ENCODE results near the gene SFN. TPM values are rescaled to one million over a fixed set of nuclear protein-coding genes. Genes with fewer than 3 reads are reported as not detected.

SFN gene
- total RNA-seq, 1 donor = under 0.01 TPM

DNA sequence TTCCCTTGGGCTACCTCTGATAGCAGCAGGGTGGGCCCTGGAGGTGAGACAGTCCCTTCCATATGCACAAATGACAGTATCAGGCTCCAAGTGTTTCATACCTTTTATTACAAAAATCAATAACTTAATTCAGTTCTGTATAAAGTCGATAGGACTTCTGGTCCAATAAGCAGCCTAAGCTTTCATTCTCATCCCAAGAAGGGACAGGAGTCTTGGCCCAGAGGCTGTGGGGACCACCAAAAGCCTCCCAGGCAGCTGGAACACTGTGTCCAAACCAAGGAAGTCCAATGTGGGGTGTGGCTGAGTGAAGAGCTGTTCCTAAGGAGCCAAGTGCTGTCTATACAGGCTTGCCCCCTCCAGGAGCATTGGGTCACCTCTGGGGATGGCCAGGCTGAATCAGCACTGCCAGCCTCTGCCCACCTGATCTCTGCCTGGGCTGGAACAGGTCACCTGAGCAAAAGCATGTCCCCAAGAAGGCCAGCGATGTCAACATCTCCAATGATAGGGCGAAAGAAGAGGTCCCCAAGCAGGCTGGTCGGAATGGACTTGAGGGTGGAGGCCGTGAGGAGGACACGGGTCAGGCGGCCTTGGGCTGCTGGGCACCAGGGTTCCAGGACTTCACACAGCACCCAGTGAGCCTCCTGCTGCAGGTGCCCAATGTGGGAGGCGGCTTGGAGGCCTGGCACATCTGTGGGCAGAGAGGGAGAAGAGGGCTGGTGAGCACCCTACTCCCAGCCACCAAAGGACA is 48.6 kb downstream of the SFN start:
- H3K4me1 ChIP-seq (ENCODE audit: insufficient read depth, low read length) = peaks cover 8% of the 10 kb centered on the region
- H3K9me3 ChIP-seq (ENCODE audit: low read depth, low read length) = no peaks in the 10 kb centered on the region
- H2AFZ ChIP-seq (ENCODE audit: low read length) = no peak overlapping the region
- no peak overlapping the region for H3K4me3 ChIP-seq (ENCODE audit: insufficient read depth, low read length)
- TF ChIP-seq, protein P1, sequence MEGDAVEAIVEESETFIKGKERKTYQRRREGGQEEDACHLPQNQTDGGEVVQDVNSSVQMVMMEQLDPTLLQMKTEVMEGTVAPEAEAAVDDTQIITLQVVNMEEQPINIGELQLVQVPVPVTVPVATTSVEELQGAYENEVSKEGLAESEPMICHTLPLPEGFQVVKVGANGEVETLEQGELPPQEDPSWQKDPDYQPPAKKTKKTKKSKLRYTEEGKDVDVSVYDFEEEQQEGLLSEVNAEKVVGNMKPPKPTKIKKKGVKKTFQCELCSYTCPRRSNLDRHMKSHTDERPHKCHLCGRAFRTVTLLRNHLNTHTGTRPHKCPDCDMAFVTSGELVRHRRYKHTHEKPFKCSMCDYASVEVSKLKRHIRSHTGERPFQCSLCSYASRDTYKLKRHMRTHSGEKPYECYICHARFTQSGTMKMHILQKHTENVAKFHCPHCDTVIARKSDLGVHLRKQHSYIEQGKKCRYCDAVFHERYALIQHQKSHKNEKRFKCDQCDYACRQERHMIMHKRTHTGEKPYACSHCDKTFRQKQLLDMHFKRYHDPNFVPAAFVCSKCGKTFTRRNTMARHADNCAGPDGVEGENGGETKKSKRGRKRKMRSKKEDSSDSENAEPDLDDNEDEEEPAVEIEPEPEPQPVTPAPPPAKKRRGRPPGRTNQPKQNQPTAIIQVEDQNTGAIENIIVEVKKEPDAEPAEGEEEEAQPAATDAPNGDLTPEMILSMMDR (IDR thresholded peaks at IDR 0.05; ENCODE audit: extremely low read depth, low read depth, low read length) = no peak
- no peaks in the 10 kb centered on the region for H4K20me1 ChIP-seq (ENCODE audit: insufficient read depth, low read length)
- H3K36me3 ChIP-seq (ENCODE audit: insufficient read depth, low read length) = no peaks in the 10 kb centered on the region
- H3K4me2 ChIP-seq (ENCODE audit: insufficient read depth, low read length) = no peak overlapping the region
- no peaks in the 10 kb centered on the region for H3K79me2 ChIP-seq (ENCODE audit: insufficient read depth, low read length)
- H3K27ac ChIP-seq (ENCODE audit: low read depth, low read length) = no peak overlapping the region
- no peak for DNase-seq (ENCODE audit: insufficient read length, low spot score, missing footprints)
- H3K27me3 ChIP-seq (ENCODE audit: insufficient read depth, low read length) = peaks cover 6% of the 10 kb centered on the region

DNA sequence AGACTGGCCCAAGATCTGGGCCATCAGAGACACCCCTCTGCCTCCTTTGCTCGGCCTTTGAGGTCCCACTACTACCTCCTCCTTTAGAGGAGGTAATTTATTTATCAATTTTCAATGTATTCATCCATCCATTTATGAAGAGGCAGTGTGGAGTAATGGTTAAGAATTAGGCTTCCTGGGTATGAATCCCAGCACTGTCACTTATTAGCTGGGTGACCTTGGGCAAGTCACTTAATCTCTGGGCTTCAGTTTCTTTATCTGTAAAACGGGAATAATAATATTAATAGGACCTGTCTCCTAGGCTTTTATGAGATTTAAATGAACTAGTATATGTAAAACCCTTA is 49.2 kb downstream of the SFN start:
- Histone ChIP-seq H3K27ac (ENCODE audit: low read depth, low read length) (no peak overlapping the region), H3K4me2 (ENCODE audit: insufficient read depth, low read length) (no peak overlapping the region), H3K27me3 (ENCODE audit: insufficient read depth, low read length) (peaks cover 6% of the 10 kb centered on the region), H3K36me3 (ENCODE audit: insufficient read depth, low read length) (no peaks in the 10 kb centered on the region), H3K4me3 (ENCODE audit: insufficient read depth, low read length) (no peak overlapping the region), H4K20me1 (ENCODE audit: insufficient read depth, low read length) (no peaks in the 10 kb centered on the region), H3K9me3 (ENCODE audit: low read depth, low read length) (no peaks in the 10 kb centered on the region), H3K4me1 (ENCODE audit: insufficient read depth, low read length) (peaks cover 7% of the 10 kb centered on the region), H2AFZ (ENCODE audit: low read length) (no peak overlapping the region), H3K79me2 (ENCODE audit: insufficient read depth, low read length) (no peaks in the 10 kb centered on the region)
- no peak for DNase-seq (ENCODE audit: insufficient read length, low spot score, missing footprints)
- TF ChIP-seq, protein P1 (IDR thresholded peaks at IDR 0.05; ENCODE audit: extremely low read depth, low read depth, low read length) = no peak

DNA sequence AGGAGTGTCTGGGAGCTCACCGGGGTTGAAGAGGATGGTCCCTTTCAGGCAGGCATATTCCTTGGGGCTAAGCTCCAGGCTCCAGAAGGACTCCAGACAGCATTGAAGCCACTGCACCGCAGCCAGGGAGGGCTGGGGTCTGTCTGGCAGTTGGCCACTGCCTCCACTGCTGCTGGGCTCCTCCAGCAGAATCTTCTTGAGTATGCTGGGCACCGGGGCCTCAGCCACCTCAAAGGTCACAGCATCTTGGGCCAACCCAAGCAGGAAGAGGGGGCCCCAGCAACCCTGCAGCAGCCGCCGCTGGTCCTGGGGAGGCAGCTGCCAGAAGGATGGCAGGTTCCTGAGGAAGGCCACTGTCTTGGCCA is 50.4 kb downstream of the SFN start:
- no peak for DNase-seq (ENCODE audit: insufficient read length, low spot score, missing footprints)
- no peaks in the 10 kb centered on the region for H3K79me2 ChIP-seq (ENCODE audit: insufficient read depth, low read length)
- H3K4me2 ChIP-seq (ENCODE audit: insufficient read depth, low read length) = no peak overlapping the region
- H3K36me3 ChIP-seq (ENCODE audit: insufficient read depth, low read length) = no peaks in the 10 kb centered on the region
- no peaks in the 10 kb centered on the region for H4K20me1 ChIP-seq (ENCODE audit: insufficient read depth, low read length)
- no peak overlapping the region for H2AFZ ChIP-seq (ENCODE audit: low read length)
- no peaks in the 10 kb centered on the region for H3K9me3 ChIP-seq (ENCODE audit: low read depth, low read length)
- TF ChIP-seq, protein P1 (IDR thresholded peaks at IDR 0.05; ENCODE audit: extremely low read depth, low read depth, low read length) = no peak
- H3K4me3 ChIP-seq (ENCODE audit: insufficient read depth, low read length) = no peak overlapping the region
- no peak overlapping the region for H3K27ac ChIP-seq (ENCODE audit: low read depth, low read length)
- peaks cover 6% of the 10 kb centered on the region for H3K27me3 ChIP-seq (ENCODE audit: insufficient read depth, low read length)
- no peaks in the 10 kb centered on the region for H3K4me1 ChIP-seq (ENCODE audit: insufficient read depth, low read length)

Small RNAs within 50 kb of the gene (small RNA-seq; reads per million reads assigned to genes)
- not detected for gene RN7SL165P

Other genes with a start within 250 kb of the SFN start
- gene ARID1A, start 167.1 kb upstream of the SFN start, total RNA-seq = 22.8 and 23.6 TPM in 2 replicates
- gene PIGV, start 75.2 kb upstream of the SFN start, total RNA-seq = 18.1 and 19.2 TPM in 2 replicates
- 6.2 and 7.6 TPM in 2 replicates for gene ZDHHC18, start 36.5 kb upstream of the SFN start, total RNA-seq
- gene GPN2, start 27.1 kb downstream of the SFN start, total RNA-seq = 8.0 and 8.3 TPM in 2 replicates
- gene GPATCH3, start 37.3 kb downstream of the SFN start, total RNA-seq = 10.3 and 10.9 TPM in 2 replicates
- gene NR0B2, start 50.8 kb downstream of the SFN start, total RNA-seq = not detected in 2 replicates
- gene NUDC, start 58.6 kb downstream of the SFN start, total RNA-seq = 15.9 and 17.4 TPM in 2 replicates
- gene KDF1, start 97.3 kb downstream of the SFN start, total RNA-seq = not detected in 2 replicates
- 6.5 TPM in 2 replicates for gene TRNP1, start 130.5 kb downstream of the SFN start, total RNA-seq
- 10.0 and 11.2 TPM in 2 replicates for gene TENT5B, start 149.7 kb downstream of the SFN start, total RNA-seq

All from osteoblast (primary cell).